Ishikawa (cell line): ENCODE measurements around the gene SVEP1.

ENCODE experiments used
- CEBPB ChIP-seq: IDR thresholded peaks from 2 replicates; pipeline ENCODE4 v1.6.1; 2012
- CREB1 ChIP-seq: IDR thresholded peaks from 2 replicates; pipeline ENCODE4 v1.6.1; 2012; ENCODE audit warnings: low read depth
- EGR1 ChIP-seq: IDR thresholded peaks from 2 replicates; pipeline ENCODE4 v1.6.1; 2012
- EP300 ChIP-seq: IDR thresholded peaks from 2 replicates; pipeline ENCODE4 v1.6.1; 2012; ENCODE audit warnings: borderline replicate concordance
- FOXM1 ChIP-seq: IDR thresholded peaks from 2 replicates; pipeline ENCODE4 v1.6.1; 2012; ENCODE audit warnings: low read depth, borderline replicate concordance
- MAX ChIP-seq: IDR thresholded peaks from 2 replicates; pipeline ENCODE4 v1.6.1; 2012
- NFIC ChIP-seq: IDR thresholded peaks from 2 replicates; pipeline ENCODE4 v1.6.1; 2012
- RAD21 ChIP-seq: IDR thresholded peaks from 2 replicates; pipeline ENCODE4 v1.6.1; 2012; ENCODE audit warnings: low read depth
- REST ChIP-seq: IDR thresholded peaks from 2 replicates; pipeline ENCODE4 v1.6.1; 2012; ENCODE audit warnings: low read depth, mild to moderate bottlenecking
- TAF1 ChIP-seq: IDR thresholded peaks from 2 replicates; pipeline ENCODE4 v1.6.1; 2012; ENCODE audit warnings: low read depth, mild to moderate bottlenecking
- TCF12 ChIP-seq: IDR thresholded peaks from 2 replicates; pipeline ENCODE4 v1.6.1; 2012; ENCODE audit warnings: low read depth
- TEAD4 ChIP-seq: IDR thresholded peaks from 2 replicates; pipeline ENCODE4 v1.6.1; 2012
- USF1 ChIP-seq: IDR thresholded peaks from 2 replicates; pipeline ENCODE4 v1.6.1; 2012
- YY1 ChIP-seq: IDR thresholded peaks from 2 replicates; pipeline ENCODE4 v1.6.1; 2012; ENCODE audit warnings: low read depth
- ZBTB7A ChIP-seq: IDR thresholded peaks from 2 replicates; pipeline ENCODE4 v1.6.1; 2012; ENCODE audit warnings: low read depth

Gene SVEP1

GRCh38 chr9:110357505-110357904 lies 222.0 kb downstream of the SVEP1 start:
- TF ChIP-seq EP300 = no peak
- no peak for TF ChIP-seq EGR1
- TF ChIP-seq YY1 = no peak
- no peak for TF ChIP-seq ZBTB7A
- no peak for TF ChIP-seq CREB1
- TF ChIP-seq FOXM1 = no peak
- no peak for TF ChIP-seq CEBPB
- TF ChIP-seq NFIC = no peak
- TF ChIP-seq RAD21 = no peak
- no peak for TF ChIP-seq TCF12
- no peak for TF ChIP-seq REST
- TF ChIP-seq MAX = no peak
- no peak for TF ChIP-seq TAF1
- no peak for TF ChIP-seq USF1

- TF ChIP-seq CEBPB (no peak), TEAD4 (no peak), RAD21 (no peak), ZBTB7A (no peak), USF1 (no peak), CREB1 (no peak), EGR1 (no peak), FOXM1 (no peak), MAX (no peak), EP300 (no peak), TCF12 (no peak), TAF1 (no peak), NFIC (no peak), REST (no peak), YY1 (no peak)
Measured at GRCh38 chr9:110356639-110357395, 222.7 kb downstream of the SVEP1 start.

DNA sequence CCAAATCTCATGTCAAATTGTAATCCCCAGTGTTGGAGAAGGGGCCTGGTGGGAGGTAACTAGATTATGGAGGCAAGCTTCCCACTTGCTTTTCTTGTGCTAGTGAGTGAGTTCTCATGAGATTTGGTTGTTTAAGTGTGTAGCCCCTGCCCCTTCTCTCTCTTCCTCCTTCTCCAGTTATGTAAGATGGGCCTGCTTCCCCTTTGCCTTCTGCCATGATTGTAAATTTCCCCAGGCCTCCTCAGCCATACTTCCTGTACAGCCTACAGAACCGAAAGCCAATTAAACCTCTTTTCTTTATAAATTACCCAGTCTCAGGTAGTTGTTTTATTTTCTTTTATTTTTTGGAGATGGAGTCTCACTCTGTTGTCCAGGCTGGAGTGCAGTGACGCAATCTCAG lies 223.6 kb downstream of the SVEP1 start:
- TF ChIP-seq MAX = no peak
- TF ChIP-seq USF1 = no peak
- no peak for TF ChIP-seq RAD21
- TF ChIP-seq CREB1 = no peak
- no peak for TF ChIP-seq TCF12
- no peak for TF ChIP-seq EGR1
- TF ChIP-seq REST = no peak
- TF ChIP-seq CEBPB = no peak
- TF ChIP-seq ZBTB7A = no peak

DNA sequence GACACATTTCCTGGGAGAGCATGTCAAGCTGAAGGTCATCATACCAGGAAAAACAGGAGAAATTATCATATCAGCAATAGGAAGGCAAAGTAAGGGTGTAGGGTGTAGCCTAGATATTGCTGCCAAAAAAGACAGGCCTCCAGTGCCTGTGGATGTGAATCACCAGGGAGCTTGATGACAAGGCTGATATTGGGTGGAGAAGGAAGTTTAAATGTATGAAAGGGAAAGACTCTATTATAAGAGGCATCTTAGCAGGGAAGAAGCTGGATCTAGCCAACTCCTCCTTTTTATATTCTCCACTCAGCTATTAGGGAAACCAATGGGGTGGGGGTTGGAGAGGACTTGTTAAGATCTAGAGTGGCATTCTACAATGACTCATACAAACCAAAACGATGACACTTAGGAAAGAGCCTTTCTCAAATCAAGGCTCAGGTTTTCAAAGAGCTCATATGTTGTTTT lies 228.5 kb downstream of the SVEP1 start:
- no peak for TF ChIP-seq YY1
- TF ChIP-seq CREB1 = no peak
